ENCODE data around the gene USP36.

DNA sequence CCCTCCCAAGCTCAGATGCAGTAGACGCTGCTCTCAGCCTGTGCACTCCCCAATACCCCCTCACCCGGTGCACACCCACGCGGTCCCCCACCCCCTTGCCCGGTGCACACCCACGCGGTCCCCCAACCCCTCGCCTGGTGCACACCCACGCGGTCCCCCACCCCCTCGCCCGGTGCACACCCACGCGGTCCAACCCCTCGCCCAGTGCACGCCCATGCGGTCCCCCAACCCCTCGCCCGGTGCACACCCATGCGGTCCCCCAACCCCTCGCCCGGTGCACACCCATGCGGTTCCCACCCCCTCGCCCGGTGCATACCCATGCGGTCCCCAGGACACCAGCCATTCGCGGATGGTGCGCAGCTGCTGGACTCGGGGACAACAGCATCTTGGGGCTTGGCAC lies 38.6 kb downstream of the USP36 start:
- TF ChIP-seq CTCF (IDR thresholded peaks at IDR 0.05) = no peak
- TF ChIP-seq POLR2A (IDR thresholded peaks at IDR 0.05) = no peak
